Neural cell (in vitro differentiated cells): ENCODE results near the gene TMX4. TPM values are rescaled to one million over a fixed set of nuclear protein-coding genes. Genes with fewer than 3 reads are reported as not detected.

ENCODE experiments used
- H2AFZ ChIP-seq: fragments of 200-600, 300-800 bp; sonication (generic), shearing (Covaris generic); 2 replicates; pipeline ENCODE4 v1.6.0; 2014; ENCODE audit warnings: low read depth, mild to moderate bottlenecking, antibody characterized with exemption, low read length, moderate library complexity
- H3F3A ChIP-seq: fragments of 200-600 bp; shearing (Covaris generic); 2 replicates; pipeline ENCODE4 v1.6.1; 2016; ENCODE audit warnings: mild to moderate bottlenecking, moderate library complexity, mixed read lengths, antibody characterized with exemption, low read length; ENCODE audit not compliant: insufficient read depth, poor library complexity, severe bottlenecking
- H3K27ac ChIP-seq: fragments of 200-600, 300-800 bp; sonication (generic), shearing (Covaris generic); 2 replicates; pipeline ENCODE4 v1.5.1; 2014; ENCODE audit warnings: mild to moderate bottlenecking, low read length, moderate library complexity
- H3K27me3 ChIP-seq: fragments of 300-800, 200-600 bp; sonication (generic), shearing (Covaris generic); 2 replicates; pipeline ENCODE4 v1.6.0; 2014; ENCODE audit warnings: mild to moderate bottlenecking, low read depth, low read length, moderate library complexity; ENCODE audit not compliant: insufficient read depth
- H3K36me3 ChIP-seq: fragments of 300-800, 200-600 bp; sonication (generic), shearing (Covaris generic); 2 replicates; pipeline ENCODE4 v1.5.1; 2014; ENCODE audit warnings: mild to moderate bottlenecking, antibody characterized with exemption, low read length, moderate library complexity; ENCODE audit not compliant: insufficient read depth
- H3K4me2 ChIP-seq: fragments of 300-800, 200-600 bp; sonication (generic), shearing (Covaris generic); 2 replicates; pipeline ENCODE4 v1.6.0; 2014; ENCODE audit warnings: mild to moderate bottlenecking, low read length
- H3K4me3 ChIP-seq: fragments of 300-800, 200-600 bp; sonication (generic), shearing (Covaris generic); 2 replicates; pipeline ENCODE4 v1.5.1; 2014; ENCODE audit warnings: mild to moderate bottlenecking, low read length, moderate library complexity
- H3K79me2 ChIP-seq: fragments of 200-600 bp; shearing (Covaris generic); replicated peaks from 2 replicates; pipeline ENCODE4 v1.6.0; 2014; ENCODE audit warnings: mild to moderate bottlenecking, low read length, moderate library complexity; ENCODE audit not compliant: insufficient read depth
- H3K9ac ChIP-seq: fragments of 300-800, 200-600 bp; sonication (generic), shearing (Covaris generic); 2 replicates; pipeline ENCODE4 v1.6.1; 2016; ENCODE audit warnings: mild to moderate bottlenecking, low read length, mixed read lengths
- H3K9me2 ChIP-seq: fragments of 200-600 bp; shearing (Covaris generic); 2 replicates; pipeline ENCODE4 v1.6.1; 2016; ENCODE audit warnings: mild to moderate bottlenecking, low read length, mixed read lengths; ENCODE audit not compliant: insufficient read depth
- H3K9me3 ChIP-seq: fragments of 200-600, 300-800 bp; sonication (generic), shearing (Covaris generic); 2 replicates; pipeline ENCODE4 v1.6.1; 2016; ENCODE audit warnings: mild to moderate bottlenecking, mixed run types, low read length, moderate library complexity, mixed read lengths
- H4K20me1 ChIP-seq: fragments of 200-600 bp; shearing (Covaris generic); 2 replicates; pipeline ENCODE4 v1.6.1; 2016; ENCODE audit warnings: mild to moderate bottlenecking, mixed run types; ENCODE audit not compliant: insufficient read depth
- CTCF ChIP-seq: fragments of 450-650 bp; IDR thresholded peaks from 2 replicates; pipeline ENCODE4 v1.5.1; 2014; ENCODE audit warnings: antibody characterized with exemption, mild to moderate bottlenecking, moderate library complexity; ENCODE audit not compliant: poor library complexity, severe bottlenecking
- EP300 ChIP-seq: fragments of 450-650 bp; conservative IDR thresholded peaks from 2 replicates; pipeline ENCODE4 v1.6.1; 2014; ENCODE audit warnings: antibody characterized with exemption, mild to moderate bottlenecking, moderate library complexity; ENCODE audit not compliant: poor library complexity, severe bottlenecking
- EZH2 ChIP-seq: fragments of 200-600, 300-800 bp; shearing (Covaris generic), sonication (generic); IDR thresholded peaks from 2 replicates; pipeline ENCODE4 v1.6.1; 2014; ENCODE audit warnings: antibody characterized with exemption, low read length, borderline replicate concordance, mild to moderate bottlenecking; ENCODE audit not compliant: insufficient read depth, poor library complexity, severe bottlenecking
- MXI1 ChIP-seq: fragments of 450-650 bp; conservative IDR thresholded peaks from 2 replicates; pipeline ENCODE4 v1.6.1; 2014; ENCODE audit warnings: antibody characterized with exemption, mild to moderate bottlenecking; ENCODE audit not compliant: poor library complexity, severe bottlenecking
- POLR2AphosphoS5 ChIP-seq: IDR thresholded peaks from 2 replicates; pipeline ENCODE4 v1.6.1; 2012
- RAD21 ChIP-seq: fragments of 450-650 bp; conservative IDR thresholded peaks from 2 replicates; pipeline ENCODE4 v1.6.1; 2014; ENCODE audit warnings: antibody characterized with exemption, mild to moderate bottlenecking, moderate library complexity
- REST ChIP-seq: IDR thresholded peaks from 2 replicates; pipeline ENCODE4 v1.6.1; 2012; ENCODE audit warnings: borderline replicate concordance
- SMC3 ChIP-seq: fragments of 450-650 bp; conservative IDR thresholded peaks from 2 replicates; pipeline ENCODE4 v1.6.1; 2014; ENCODE audit warnings: antibody characterized with exemption, mild to moderate bottlenecking, moderate library complexity; ENCODE audit not compliant: poor library complexity
- TAF1 ChIP-seq: IDR thresholded peaks from 2 replicates; pipeline ENCODE4 v1.6.1; 2012; ENCODE audit warnings: low read depth
- polyA plus RNA-seq: library from polyadenylated mRNA; depleted of rRNA; stranded (reverse); fragments of >200 nt; gene quantifications from 2 replicates; pipeline ENCODE4 v1.2.3, GENCODE V29; 2014

The TMX4 gene
- polyA plus RNA-seq, 1 donor from 2014 or later = 41.2 TPM

GRCh38 chr20:7971536-7972280 lies 47.9 kb downstream of the TMX4 start:
- Histone ChIP-seq H3K27ac (no peak overlapping the region), H3K9ac (no peak overlapping the region), H4K20me1 (no peaks in the 10 kb centered on the region), H3K79me2 (no peaks in the 10 kb centered on the region), H3K9me2 (no peaks in the 10 kb centered on the region), H3K27me3 (no peaks in the 10 kb centered on the region), H3K4me3 (no peak overlapping the region), H3F3A (no peaks in the 10 kb centered on the region), H3K4me2 (no peak overlapping the region), H3K36me3 (no peaks in the 10 kb centered on the region), H2AFZ (no peak overlapping the region), H3K9me3 (no peaks in the 10 kb centered on the region)
- TF ChIP-seq SMC3 = no peak
- no peak for TF ChIP-seq POLR2AphosphoS5
- no peak for TF ChIP-seq CTCF
- no peak for TF ChIP-seq REST
- no peak for TF ChIP-seq RAD21
- TF ChIP-seq EP300 = no peak
- TF ChIP-seq MXI1 = no peak
- TF ChIP-seq EZH2 = no peak
- TF ChIP-seq TAF1 = no peak

GRCh38 chr20:7967199-7967844 lies 52.2 kb downstream of the TMX4 start:
- H3K27me3 ChIP-seq = no peaks in the 10 kb centered on the region
- TF ChIP-seq REST (no peak), RAD21 (no peak), CTCF (no peak), SMC3 (no peak), TAF1 (no peak), POLR2AphosphoS5 (no peak), MXI1 (no peak), EZH2 (no peak)

More at GRCh38 chr20:7967199-7967844, 52.2 kb downstream of the TMX4 start:
- no peak overlapping the region for H3K4me3 ChIP-seq
- H4K20me1 ChIP-seq = no peaks in the 10 kb centered on the region
- no peak overlapping the region for H3K9ac ChIP-seq
- no peaks in the 10 kb centered on the region for H3F3A ChIP-seq
- H2AFZ ChIP-seq = no peak overlapping the region
- no peak overlapping the region for H3K27ac ChIP-seq
- no peaks in the 10 kb centered on the region for H3K9me2 ChIP-seq
- H3K4me2 ChIP-seq = no peak overlapping the region
- H3K79me2 ChIP-seq = no peaks in the 10 kb centered on the region
- H3K9me3 ChIP-seq = no peaks in the 10 kb centered on the region
- no peaks in the 10 kb centered on the region for H3K36me3 ChIP-seq
